ENCODE data around the gene GSTP1. TPM values are rescaled to one million over a fixed set of nuclear protein-coding genes. Genes with fewer than 3 reads are reported as not detected.
A peak's percentile ranks its signal among the peaks of the same experiment; 100 is the strongest.
"Not testable (repeated sequence)": the region's sequence is repeated elsewhere in the genome, so short reads cannot be mapped to it uniquely, and the experiment has no call there.

The GSTP1 gene
- total and polyA plus RNA-seq, 12 donors = 267 to 1,325 (median 455) TPM

DNA sequence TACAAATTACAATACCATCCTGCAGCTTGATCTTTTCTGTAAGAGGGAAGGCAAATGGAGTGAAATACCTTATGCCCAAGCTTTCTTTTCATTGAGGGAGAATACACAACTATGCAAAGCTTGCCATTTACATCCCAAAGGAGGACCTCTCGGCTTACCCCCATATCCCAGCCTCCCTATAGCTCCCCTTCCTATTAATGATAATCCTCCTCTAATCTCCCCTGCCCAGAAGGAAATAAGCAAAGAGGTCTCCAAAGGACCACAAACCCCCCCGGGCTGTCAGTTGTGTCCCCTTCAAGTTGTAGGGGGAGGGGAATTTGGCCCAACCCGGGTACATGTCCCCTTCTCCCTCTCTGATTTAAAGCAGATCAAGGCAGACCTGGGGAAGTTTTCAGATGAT is 38.3 kb downstream of the GSTP1 start:
- intact Hi-C loops (cut with DNase I); H3K9me3 ChIP-seq (replicated peaks in 1 of 3); H3K36me3 ChIP-seq (replicated peaks in 1 of 2); H3K27me3 ChIP-seq; DNase-seq; H3K27ac ChIP-seq; H3K4me1 ChIP-seq (replicated peaks in 1 of 2); H3K4me3 ChIP-seq: not testable (repeated sequence)
- whole genome bisulfite sequencing, 4 donors = 43 to 68% (median 59%) methylated on average over 3 of the region's 3 CpGs

DNA sequence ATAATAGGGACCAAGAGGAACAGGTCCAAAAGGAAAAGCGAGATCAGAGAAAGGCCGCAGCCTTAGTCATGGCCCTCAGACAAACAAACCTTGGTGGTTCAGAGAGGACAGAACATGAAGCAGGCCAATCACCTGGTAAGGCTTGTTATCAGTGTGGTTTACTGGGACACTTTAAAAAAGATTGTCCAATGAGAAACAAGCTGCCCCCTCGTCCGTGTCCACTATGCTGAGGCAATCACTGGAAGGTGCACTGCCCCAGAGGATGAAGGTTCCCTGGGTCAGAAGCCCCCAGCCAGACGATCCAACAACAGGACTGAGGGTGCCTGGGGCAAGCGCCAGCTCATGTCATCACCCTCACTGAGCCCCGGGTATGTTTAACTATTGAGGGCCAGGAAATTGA is 39.3 kb downstream of the GSTP1 start:
- H3K9me3 ChIP-seq (replicated peaks in 1 of 3); DNase-seq; H3K36me3 ChIP-seq (replicated peaks in 1 of 2); H3K4me1 ChIP-seq (replicated peaks in 1 of 2); H3K27ac ChIP-seq; H3K27me3 ChIP-seq; intact Hi-C loops (cut with DNase I); H3K4me3 ChIP-seq: not testable (repeated sequence)
- WGBS, 4 donors = 65 to 76% (median 71%) methylated on average over 6 to 7 of the region's 7 CpGs

GRCh38 chr11:67623795-67624194 is 40.2 kb downstream of the GSTP1 start:
- DNase-seq = peak in 1 of 7 donors; percentile 10
- H3K36me3 ChIP-seq (replicated peaks in 1 of 2); H3K9me3 ChIP-seq (replicated peaks in 1 of 3); H3K4me1 ChIP-seq (replicated peaks in 1 of 2); H3K27me3 ChIP-seq; intact Hi-C loops (cut with DNase I); H3K4me3 ChIP-seq; H3K27ac ChIP-seq: not testable (repeated sequence)
- WGBS, 4 donors = 86 to 100% (median 98%) methylated on average over 1 of the region's 1 CpG

GRCh38 chr11:67626131-67626833 is 42.7 kb downstream of the GSTP1 start:
- not testable (repeated sequence) for H3K27ac ChIP-seq; H3K36me3 ChIP-seq (replicated peaks in 1 of 2); H3K27me3 ChIP-seq; H3K9me3 ChIP-seq (replicated peaks in 1 of 3); H3K4me3 ChIP-seq
- H3K4me1 ChIP-seq (replicated peaks in 1 of 2) = peaks cover 0 to 14% of the 10 kb centered on the region in 2 donors
- WGBS, 4 donors = 86 to 99% (median 92%) methylated on average over 9 to 10 of the region's 10 CpGs
- peak in 1 of 7 donors; percentile 12 for DNase-seq
- intact Hi-C loops (cut with DNase I) = loop anchor here in 1 of 2 donors (5.0 kb wide), 1 partner anchor 86 kb away; no protein-coding TSS in a partner anchor

GRCh38 chr11:67626970-67627369 is 43.4 kb downstream of the GSTP1 start:
- intact Hi-C loops (cut with DNase I) = loop anchor here in 1 of 2 donors (5.0 kb wide), 1 partner anchor 85 kb away; no protein-coding TSS in a partner anchor
- 85 to 98% (median 91%) methylated on average over 4 to 10 of the region's 10 CpGs for WGBS, 4 donors
- H3K4me1 ChIP-seq (replicated peaks in 1 of 2) = peaks cover 0 to 14% of the 10 kb centered on the region in 2 donors
- no peaks in the 10 kb centered on the region for H3K27me3 ChIP-seq
- H3K4me3 ChIP-seq = no peak overlapping the region
- peak in 1 of 7 donors; percentile 9 for DNase-seq
- H3K9me3 ChIP-seq (replicated peaks in 1 of 3) = no peaks in the 10 kb centered on the region
- no peak for TF ChIP-seq POLR2A (IDR thresholded peaks at IDR 0.05)
- no peak for TF ChIP-seq CTCF (IDR thresholded peaks at IDR 0.05)
- H3K27ac ChIP-seq = no peak overlapping the region
- no peaks in the 10 kb centered on the region for H3K36me3 ChIP-seq (replicated peaks in 1 of 2)

- H3K4me1 ChIP-seq (replicated peaks in 1 of 2) = peaks cover 0 to 14% of the 10 kb centered on the region in 2 donors
- no peak overlapping the region for H3K4me3 ChIP-seq
- DNase-seq = peak in 1 of 7 donors; percentile 12
- TF ChIP-seq POLR2A (IDR thresholded peaks at IDR 0.05) = no peak
- no peak for TF ChIP-seq CTCF (IDR thresholded peaks at IDR 0.05)
- H3K9me3 ChIP-seq (replicated peaks in 1 of 3) = no peaks in the 10 kb centered on the region
- intact Hi-C loops (cut with DNase I) = loop anchor here in 1 of 2 donors (5.0 kb wide), 1 partner anchor 85 kb away; no protein-coding TSS in a partner anchor
- H3K27me3 ChIP-seq = no peaks in the 10 kb centered on the region
- no peaks in the 10 kb centered on the region for H3K36me3 ChIP-seq (replicated peaks in 1 of 2)
- H3K27ac ChIP-seq = no peak overlapping the region
- 78 to 92% (median 91%) methylated on average over 1 to 6 of the region's 6 CpGs for WGBS, 4 donors
Observed at GRCh38 chr11:67627441-67627811, 43.8 kb downstream of the GSTP1 start.
